Measurements from ENCODE around the gene PRLR.

The PRLR gene

GRCh38 chr5:35030426-35031100, 199.7 kb downstream of the PRLR start:
- DNase-seq (ENCODE audit: low read depth, low spot score) = no peak
- no peak overlapping the region for H3K4me3 ChIP-seq (ENCODE audit: low read length)

DNA sequence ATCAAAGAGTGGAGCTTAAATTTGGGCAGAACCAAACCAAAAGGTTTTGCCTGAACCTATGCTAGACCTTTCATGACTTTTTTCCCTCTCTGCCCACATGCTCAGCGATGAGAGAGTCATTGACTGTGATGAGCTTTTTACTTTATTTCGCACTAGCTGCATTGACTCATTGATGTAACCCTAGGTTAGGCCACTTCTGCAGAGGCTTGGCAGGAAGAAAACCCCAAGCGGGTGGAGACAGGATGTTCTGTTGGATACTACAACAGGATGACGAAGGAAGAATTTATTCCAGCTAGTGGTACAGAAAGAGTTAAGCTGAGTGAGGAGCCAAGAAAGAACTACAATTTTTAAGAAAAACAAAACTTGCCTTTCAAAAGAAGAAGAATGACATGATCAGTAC, 201.0 kb downstream of the PRLR start:
- DNase-seq (ENCODE audit: low read depth, low spot score) = no peak
- H3K4me3 ChIP-seq (ENCODE audit: low read length) = no peak overlapping the region

- H3K4me3 ChIP-seq (ENCODE audit: low read length) = no peak overlapping the region
- no peak for DNase-seq (ENCODE audit: low read depth, low spot score)
Measured at GRCh38 chr5:35026941-35027340, 203.3 kb downstream of the PRLR start.

DNA sequence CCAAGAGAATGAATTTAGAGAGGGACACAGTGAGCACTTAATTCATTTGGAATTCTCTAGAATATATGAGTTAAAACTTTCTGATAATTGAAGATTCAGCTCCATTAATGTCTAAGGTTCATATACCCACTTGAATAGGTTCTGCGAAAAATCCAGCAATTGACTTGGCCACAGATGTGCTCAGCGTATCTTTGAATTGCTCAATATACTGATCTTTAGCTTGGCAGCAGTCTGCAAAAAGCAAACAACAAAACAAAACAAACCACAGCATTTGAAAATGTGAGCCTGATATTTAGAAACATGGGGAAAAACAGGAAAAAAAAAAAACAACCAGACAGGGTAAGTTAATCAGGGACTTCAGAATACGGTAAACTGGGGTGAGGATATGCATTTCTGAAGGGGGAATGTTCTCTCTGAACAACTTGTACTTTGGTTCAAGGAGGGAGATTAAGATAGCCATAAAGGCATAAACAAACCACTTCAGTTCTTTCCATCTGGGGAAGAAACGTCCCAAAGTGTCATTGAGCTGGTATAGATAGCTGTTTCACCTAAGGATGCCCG, 203.9 kb downstream of the PRLR start:
- no peak for DNase-seq (ENCODE audit: low read depth, low spot score)
- H3K4me3 ChIP-seq (ENCODE audit: low read length) = no peak overlapping the region

DNA sequence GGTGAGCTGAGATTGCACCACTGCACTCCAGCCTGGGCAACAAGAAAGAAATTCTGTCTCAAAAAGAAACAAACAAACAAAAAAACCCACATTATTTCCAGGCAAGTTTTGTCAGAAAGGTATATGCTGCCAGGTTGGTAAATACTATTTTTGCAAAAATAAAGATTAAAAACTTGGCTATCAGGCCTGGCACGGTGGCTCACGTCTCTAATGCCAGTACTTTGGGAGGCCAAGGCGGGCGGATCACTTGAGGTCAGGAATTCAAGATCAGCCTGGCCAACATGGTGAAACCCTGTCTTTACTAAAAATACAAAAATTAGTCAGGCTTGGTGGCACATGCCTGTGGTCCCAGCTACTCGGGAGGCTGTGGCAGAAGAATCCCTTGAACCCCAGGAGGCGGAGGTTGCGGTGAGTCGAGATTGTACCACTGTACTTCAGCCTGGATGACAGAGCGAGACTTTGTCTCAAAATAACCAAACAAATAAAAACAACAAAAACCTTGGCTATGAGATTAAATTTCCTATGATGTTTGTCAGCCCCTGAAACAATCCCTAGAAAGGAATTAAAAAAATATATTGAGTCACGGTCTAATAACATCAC, 205.3 kb downstream of the PRLR start:
- DNase-seq (ENCODE audit: low read depth, low spot score) = no peak
- H3K4me3 ChIP-seq (ENCODE audit: low read length) = no peak overlapping the region

- H3K4me3 ChIP-seq (ENCODE audit: low read length) = no peak overlapping the region
- DNase-seq (ENCODE audit: low read depth, low spot score) = no peak
Measured at GRCh38 chr5:35023391-35024178, 206.7 kb downstream of the PRLR start.

- H3K4me3 ChIP-seq (ENCODE audit: low read length) = no peak overlapping the region
- DNase-seq (ENCODE audit: low read depth, low spot score) = no peak
Measured at GRCh38 chr5:35016174-35017051, 213.9 kb downstream of the PRLR start.

DNA sequence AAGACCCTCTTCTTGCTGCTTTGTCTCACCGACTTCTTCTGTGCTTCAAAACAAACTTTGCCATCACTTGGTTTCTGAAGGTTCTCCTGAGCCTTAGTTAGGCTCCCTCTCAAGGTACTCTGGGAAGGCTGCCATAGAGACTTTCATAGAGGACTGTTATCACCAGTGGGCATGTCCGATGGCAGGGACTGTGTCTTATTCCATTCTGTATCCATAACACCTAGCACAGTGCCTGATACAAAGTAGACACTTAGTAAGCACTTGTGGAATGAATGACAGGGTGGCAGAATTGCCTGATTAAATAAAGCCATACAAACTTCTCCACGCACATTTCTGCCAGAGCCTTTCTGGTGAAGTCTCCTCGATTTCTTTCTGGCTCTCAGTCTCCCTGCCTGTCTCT, 215.2 kb downstream of the PRLR start:
- no peak for DNase-seq (ENCODE audit: low read depth, low spot score)

DNA sequence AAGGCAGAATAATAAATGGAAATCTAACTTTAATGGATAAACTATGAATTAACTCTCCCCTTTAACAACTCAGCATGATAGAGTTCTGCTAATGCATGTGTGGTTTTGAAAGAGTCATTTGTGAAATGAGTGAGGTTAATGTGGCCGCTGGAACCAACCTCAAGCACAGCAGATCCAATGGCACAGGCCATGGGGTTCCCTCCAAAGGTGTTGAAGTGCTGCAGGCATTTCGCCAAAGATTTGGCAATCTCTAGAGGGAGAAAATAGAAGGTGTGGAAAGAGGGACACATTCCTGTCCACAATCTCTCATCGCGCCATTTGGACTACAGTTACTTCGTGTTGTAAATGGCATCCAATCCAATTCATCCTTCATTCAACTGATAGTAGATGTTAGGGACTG, 217.5 kb downstream of the PRLR start:
- DNase-seq (ENCODE audit: low read depth, low spot score) = no peak
- no peak overlapping the region for H3K4me3 ChIP-seq (ENCODE audit: low read length)

More for the DNA sequence above, 215.2 kb downstream of the PRLR start:
- no peak overlapping the region for H3K4me3 ChIP-seq (ENCODE audit: low read length)

- H3K4me3 ChIP-seq (ENCODE audit: low read length) = no peak overlapping the region
- DNase-seq (ENCODE audit: low read depth, low spot score) = no peak
Measured at GRCh38 chr5:35012365-35012764, 217.9 kb downstream of the PRLR start.

DNA sequence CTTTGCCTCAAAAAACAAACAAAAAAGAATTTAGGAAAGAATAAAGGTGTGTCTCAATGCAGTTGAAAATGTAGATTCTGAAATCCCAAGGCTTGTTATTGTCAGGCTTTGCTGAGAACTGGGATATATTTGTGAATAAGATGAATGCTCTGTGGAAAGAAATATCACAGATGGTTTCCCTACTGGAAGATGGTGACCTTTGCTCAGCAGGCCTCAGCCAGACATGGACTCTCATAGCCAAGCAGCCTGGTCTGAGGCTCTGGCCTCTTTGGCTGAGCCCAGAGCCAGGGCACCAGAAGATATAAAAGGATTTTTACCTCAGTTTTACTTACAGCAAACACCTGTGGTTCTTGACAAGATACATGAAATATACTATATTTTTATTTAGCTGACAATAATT, 219.6 kb downstream of the PRLR start:
- H3K4me3 ChIP-seq (ENCODE audit: low read length) = no peak overlapping the region
- DNase-seq (ENCODE audit: low read depth, low spot score) = no peak

- DNase-seq (ENCODE audit: low read depth, low spot score) = no peak
- no peak overlapping the region for H3K4me3 ChIP-seq (ENCODE audit: low read length)
Measured at GRCh38 chr5:35009657-35010056, 220.6 kb downstream of the PRLR start.

DNA sequence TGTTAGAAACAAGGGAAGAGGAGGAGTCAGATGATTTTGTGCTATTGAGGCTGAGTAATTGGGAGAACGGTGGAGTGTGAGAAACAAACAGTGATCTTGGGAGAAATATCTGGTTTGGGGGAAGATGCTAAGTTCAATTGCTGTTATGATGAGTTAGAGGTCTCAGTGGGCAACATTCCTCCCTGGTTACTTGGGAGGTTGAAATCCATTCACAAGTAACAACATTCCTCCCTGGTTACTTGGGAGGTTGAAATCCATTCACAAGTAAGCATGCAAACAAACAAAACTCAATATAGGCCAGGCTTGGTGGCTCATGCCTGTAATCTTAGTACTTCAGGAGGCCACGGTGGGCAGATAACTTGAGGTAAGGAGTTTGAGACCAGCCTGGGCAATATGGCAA, 221.3 kb downstream of the PRLR start:
- no peak for DNase-seq (ENCODE audit: low read depth, low spot score)
- no peak overlapping the region for H3K4me3 ChIP-seq (ENCODE audit: low read length)

DNA sequence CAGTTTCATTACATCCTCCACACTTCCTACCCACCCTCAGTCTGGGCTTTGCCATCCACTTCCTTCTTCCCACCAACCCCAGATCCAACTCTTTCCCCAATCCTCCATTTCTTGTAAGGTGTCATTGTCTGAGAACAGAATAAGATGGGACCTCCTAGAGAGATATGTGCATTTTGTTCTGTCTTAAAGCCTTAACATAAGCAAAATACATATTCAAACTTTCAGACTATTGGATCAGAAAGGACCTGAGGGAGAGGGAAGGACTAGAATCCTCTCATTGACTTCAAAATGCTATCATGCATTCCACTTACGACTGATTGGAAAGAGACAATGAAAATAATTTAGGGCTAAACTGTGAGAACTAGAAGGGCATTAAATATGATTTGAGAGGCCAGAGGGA, 225.5 kb downstream of the PRLR start:
- no peak overlapping the region for H3K4me3 ChIP-seq (ENCODE audit: low read length)

DNA sequence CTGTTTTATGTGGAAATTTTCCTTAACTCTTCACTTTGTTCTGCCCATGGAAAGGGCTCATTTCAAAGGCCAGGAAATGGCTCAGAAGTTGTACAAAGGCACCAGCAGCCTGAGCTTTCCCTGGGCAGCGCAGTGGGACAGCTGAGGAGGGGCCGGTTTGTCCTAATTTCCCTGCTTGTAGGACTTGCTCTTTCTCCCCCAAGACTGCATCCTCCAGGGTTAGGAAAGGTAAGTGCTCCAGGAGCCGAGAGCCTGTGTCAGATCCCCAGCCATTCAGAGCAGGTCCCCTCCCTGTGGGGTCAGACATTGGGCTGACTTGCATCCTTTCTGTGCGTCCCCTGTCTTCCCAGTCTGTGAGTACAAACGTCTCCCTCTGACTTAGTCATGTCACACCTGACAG, 226.1 kb downstream of the PRLR start:
- DNase-seq (ENCODE audit: low read depth, low spot score) = no peak
- H3K4me3 ChIP-seq (ENCODE audit: low read length) = no peak overlapping the region

More for the DNA sequence above, 225.5 kb downstream of the PRLR start:
- DNase-seq (ENCODE audit: low read depth, low spot score) = no peak

- no peak overlapping the region for H3K4me3 ChIP-seq (ENCODE audit: low read length)
- peak; percentile 42 for DNase-seq (ENCODE audit: low read depth, low spot score)
Measured at GRCh38 chr5:35003018-35003957, 227.0 kb downstream of the PRLR start.

DNA sequence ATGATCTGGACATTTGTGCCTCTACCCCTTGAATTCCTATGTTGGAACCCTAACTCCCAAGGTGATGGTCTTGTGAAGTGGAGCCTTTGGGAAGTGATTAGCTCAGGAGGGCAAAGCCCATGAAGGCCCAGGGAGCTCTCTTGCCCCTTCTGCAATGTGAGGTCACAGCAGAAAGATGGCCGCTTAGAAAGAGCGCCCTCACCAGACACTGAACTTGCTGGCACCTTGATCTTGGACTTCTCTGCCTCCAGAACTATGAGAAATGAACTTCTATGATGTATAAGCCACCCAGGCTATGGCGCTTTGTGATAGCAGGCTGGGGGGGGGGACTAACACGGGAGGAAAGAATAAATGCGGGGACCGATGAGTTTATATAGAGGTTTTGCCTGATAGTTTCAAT, 227.8 kb downstream of the PRLR start:
- no peak overlapping the region for H3K4me3 ChIP-seq (ENCODE audit: low read length)
- DNase-seq (ENCODE audit: low read depth, low spot score) = no peak

DNA sequence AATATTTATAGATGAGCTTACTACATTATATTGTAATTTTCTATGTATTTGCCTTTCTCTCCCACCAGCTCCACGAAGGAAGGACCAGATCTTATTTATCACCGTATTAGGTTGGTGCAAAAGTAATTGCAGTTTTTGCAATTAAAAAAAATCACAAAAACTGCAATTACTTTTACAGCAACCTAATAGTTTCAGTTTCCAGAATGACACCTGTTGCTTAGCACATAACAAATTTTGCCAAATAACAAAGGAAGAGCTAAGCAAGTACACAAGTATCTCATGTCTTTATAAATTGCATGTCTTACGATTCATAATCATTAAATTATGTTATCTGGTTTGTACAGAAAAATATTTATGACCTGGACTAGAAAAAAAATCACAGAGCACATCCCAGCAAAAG, 228.4 kb downstream of the PRLR start:
- no peak for DNase-seq (ENCODE audit: low read depth, low spot score)
- no peak overlapping the region for H3K4me3 ChIP-seq (ENCODE audit: low read length)

All from Jurkat, Clone E6-1 (cell line).